ENCODE results near the gene LRPAP1. TPM values are rescaled to one million over a fixed set of nuclear protein-coding genes. Genes with fewer than 3 reads are reported as not detected.

Gene LRPAP1
- total RNA-seq, 1 experiment from 2014 or later: 90.8 TPM

DNA sequence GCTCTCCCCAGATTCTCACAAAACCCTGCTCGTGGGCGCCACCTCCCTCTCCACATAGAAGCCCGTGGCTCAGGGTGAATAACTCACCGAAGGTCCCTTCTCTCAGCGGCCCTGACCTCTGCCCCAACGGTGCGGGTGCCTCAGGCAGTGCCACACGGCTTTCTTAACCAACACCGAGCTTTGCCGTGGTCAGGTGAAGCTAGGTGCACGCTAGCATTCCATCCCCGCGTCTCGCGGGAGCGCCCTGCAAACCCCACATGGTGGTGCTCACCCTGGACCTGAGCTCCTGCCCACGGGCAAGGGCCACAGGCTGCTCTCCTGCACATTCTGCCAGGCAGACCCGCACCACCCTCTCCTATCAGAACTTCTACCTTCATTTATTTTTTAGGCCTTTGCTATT lies 18.4 kb downstream of the LRPAP1 start (continued):
- TF ChIP-seq, protein P1, sequence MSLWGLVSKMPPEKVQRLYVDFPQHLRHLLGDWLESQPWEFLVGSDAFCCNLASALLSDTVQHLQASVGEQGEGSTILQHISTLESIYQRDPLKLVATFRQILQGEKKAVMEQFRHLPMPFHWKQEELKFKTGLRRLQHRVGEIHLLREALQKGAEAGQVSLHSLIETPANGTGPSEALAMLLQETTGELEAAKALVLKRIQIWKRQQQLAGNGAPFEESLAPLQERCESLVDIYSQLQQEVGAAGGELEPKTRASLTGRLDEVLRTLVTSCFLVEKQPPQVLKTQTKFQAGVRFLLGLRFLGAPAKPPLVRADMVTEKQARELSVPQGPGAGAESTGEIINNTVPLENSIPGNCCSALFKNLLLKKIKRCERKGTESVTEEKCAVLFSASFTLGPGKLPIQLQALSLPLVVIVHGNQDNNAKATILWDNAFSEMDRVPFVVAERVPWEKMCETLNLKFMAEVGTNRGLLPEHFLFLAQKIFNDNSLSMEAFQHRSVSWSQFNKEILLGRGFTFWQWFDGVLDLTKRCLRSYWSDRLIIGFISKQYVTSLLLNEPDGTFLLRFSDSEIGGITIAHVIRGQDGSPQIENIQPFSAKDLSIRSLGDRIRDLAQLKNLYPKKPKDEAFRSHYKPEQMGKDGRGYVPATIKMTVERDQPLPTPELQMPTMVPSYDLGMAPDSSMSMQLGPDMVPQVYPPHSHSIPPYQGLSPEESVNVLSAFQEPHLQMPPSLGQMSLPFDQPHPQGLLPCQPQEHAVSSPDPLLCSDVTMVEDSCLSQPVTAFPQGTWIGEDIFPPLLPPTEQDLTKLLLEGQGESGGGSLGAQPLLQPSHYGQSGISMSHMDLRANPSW (CRISPR knock-in tag; conservative IDR thresholded peaks at IDR 0.05; ENCODE audit: low read depth): no peak
- TF ChIP-seq TP53 (CRISPR knock-in tag; IDR thresholded peaks at IDR 0.05): no peak
- no peak for TF ChIP-seq NR3C1 (CRISPR knock-in tag; conservative IDR thresholded peaks at IDR 0.05; ENCODE audit: low read depth)
- TF ChIP-seq CREB1 (CRISPR knock-in tag; IDR thresholded peaks at IDR 0.05): no peak
- TF ChIP-seq, protein P2, sequence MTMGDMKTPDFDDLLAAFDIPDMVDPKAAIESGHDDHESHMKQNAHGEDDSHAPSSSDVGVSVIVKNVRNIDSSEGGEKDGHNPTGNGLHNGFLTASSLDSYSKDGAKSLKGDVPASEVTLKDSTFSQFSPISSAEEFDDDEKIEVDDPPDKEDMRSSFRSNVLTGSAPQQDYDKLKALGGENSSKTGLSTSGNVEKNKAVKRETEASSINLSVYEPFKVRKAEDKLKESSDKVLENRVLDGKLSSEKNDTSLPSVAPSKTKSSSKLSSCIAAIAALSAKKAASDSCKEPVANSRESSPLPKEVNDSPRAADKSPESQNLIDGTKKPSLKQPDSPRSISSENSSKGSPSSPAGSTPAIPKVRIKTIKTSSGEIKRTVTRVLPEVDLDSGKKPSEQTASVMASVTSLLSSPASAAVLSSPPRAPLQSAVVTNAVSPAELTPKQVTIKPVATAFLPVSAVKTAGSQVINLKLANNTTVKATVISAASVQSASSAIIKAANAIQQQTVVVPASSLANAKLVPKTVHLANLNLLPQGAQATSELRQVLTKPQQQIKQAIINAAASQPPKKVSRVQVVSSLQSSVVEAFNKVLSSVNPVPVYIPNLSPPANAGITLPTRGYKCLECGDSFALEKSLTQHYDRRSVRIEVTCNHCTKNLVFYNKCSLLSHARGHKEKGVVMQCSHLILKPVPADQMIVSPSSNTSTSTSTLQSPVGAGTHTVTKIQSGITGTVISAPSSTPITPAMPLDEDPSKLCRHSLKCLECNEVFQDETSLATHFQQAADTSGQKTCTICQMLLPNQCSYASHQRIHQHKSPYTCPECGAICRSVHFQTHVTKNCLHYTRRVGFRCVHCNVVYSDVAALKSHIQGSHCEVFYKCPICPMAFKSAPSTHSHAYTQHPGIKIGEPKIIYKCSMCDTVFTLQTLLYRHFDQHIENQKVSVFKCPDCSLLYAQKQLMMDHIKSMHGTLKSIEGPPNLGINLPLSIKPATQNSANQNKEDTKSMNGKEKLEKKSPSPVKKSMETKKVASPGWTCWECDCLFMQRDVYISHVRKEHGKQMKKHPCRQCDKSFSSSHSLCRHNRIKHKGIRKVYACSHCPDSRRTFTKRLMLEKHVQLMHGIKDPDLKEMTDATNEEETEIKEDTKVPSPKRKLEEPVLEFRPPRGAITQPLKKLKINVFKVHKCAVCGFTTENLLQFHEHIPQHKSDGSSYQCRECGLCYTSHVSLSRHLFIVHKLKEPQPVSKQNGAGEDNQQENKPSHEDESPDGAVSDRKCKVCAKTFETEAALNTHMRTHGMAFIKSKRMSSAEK (CRISPR knock-in tag; IDR thresholded peaks at IDR 0.05; ENCODE audit: borderline replicate concordance): no peak
- TF ChIP-seq, protein P3, sequence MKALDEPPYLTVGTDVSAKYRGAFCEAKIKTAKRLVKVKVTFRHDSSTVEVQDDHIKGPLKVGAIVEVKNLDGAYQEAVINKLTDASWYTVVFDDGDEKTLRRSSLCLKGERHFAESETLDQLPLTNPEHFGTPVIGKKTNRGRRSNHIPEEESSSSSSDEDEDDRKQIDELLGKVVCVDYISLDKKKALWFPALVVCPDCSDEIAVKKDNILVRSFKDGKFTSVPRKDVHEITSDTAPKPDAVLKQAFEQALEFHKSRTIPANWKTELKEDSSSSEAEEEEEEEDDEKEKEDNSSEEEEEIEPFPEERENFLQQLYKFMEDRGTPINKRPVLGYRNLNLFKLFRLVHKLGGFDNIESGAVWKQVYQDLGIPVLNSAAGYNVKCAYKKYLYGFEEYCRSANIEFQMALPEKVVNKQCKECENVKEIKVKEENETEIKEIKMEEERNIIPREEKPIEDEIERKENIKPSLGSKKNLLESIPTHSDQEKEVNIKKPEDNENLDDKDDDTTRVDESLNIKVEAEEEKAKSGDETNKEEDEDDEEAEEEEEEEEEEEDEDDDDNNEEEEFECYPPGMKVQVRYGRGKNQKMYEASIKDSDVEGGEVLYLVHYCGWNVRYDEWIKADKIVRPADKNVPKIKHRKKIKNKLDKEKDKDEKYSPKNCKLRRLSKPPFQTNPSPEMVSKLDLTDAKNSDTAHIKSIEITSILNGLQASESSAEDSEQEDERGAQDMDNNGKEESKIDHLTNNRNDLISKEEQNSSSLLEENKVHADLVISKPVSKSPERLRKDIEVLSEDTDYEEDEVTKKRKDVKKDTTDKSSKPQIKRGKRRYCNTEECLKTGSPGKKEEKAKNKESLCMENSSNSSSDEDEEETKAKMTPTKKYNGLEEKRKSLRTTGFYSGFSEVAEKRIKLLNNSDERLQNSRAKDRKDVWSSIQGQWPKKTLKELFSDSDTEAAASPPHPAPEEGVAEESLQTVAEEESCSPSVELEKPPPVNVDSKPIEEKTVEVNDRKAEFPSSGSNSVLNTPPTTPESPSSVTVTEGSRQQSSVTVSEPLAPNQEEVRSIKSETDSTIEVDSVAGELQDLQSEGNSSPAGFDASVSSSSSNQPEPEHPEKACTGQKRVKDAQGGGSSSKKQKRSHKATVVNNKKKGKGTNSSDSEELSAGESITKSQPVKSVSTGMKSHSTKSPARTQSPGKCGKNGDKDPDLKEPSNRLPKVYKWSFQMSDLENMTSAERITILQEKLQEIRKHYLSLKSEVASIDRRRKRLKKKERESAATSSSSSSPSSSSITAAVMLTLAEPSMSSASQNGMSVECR (CRISPR knock-in tag; IDR thresholded peaks at IDR 0.05; ENCODE audit: borderline replicate concordance): no peak
- TF ChIP-seq, protein P4, sequence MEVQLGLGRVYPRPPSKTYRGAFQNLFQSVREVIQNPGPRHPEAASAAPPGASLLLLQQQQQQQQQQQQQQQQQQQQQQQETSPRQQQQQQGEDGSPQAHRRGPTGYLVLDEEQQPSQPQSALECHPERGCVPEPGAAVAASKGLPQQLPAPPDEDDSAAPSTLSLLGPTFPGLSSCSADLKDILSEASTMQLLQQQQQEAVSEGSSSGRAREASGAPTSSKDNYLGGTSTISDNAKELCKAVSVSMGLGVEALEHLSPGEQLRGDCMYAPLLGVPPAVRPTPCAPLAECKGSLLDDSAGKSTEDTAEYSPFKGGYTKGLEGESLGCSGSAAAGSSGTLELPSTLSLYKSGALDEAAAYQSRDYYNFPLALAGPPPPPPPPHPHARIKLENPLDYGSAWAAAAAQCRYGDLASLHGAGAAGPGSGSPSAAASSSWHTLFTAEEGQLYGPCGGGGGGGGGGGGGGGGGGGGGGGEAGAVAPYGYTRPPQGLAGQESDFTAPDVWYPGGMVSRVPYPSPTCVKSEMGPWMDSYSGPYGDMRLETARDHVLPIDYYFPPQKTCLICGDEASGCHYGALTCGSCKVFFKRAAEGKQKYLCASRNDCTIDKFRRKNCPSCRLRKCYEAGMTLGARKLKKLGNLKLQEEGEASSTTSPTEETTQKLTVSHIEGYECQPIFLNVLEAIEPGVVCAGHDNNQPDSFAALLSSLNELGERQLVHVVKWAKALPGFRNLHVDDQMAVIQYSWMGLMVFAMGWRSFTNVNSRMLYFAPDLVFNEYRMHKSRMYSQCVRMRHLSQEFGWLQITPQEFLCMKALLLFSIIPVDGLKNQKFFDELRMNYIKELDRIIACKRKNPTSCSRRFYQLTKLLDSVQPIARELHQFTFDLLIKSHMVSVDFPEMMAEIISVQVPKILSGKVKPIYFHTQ (CRISPR knock-in tag; IDR thresholded peaks at IDR 0.05): no peak
- TF ChIP-seq, protein P5, sequence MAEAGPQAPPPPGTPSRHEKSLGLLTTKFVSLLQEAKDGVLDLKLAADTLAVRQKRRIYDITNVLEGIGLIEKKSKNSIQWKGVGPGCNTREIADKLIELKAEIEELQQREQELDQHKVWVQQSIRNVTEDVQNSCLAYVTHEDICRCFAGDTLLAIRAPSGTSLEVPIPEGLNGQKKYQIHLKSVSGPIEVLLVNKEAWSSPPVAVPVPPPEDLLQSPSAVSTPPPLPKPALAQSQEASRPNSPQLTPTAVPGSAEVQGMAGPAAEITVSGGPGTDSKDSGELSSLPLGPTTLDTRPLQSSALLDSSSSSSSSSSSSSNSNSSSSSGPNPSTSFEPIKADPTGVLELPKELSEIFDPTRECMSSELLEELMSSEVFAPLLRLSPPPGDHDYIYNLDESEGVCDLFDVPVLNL (CRISPR knock-in tag; IDR thresholded peaks at IDR 0.05; ENCODE audit: borderline replicate concordance, low read depth): no peak
- TF ChIP-seq CBFB (CRISPR knock-in tag; IDR thresholded peaks at IDR 0.05; ENCODE audit: low read depth): no peak

DNA sequence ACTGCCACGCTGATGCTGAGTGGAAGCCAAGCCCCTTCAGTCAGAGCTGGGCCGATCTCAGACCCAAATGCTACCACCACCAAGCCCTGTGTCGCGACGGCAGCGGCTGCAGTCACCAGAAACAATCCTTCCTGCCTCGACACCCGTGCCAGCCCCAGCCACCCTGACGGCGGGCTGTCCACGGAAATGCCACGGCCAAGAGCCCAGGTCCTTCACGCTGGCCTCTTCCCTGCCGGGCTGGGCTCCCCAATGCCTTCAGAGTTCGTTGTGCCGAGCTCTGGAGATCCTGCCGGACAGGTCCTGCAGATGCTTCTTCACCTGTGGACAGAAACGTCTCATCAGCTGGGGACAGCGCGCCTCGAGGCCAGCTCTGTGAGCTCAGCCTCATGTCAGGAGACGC lies 19.5 kb downstream of the LRPAP1 start:
- Mint-ChIP-seq H3K4me3 (no peak overlapping the region), H3K27me3 (ENCODE audit: low read depth) (no peaks in the 10 kb centered on the region), H3K27ac (no peak overlapping the region), H3K4me1 (peaks cover 4% of the 10 kb centered on the region; the same call in 1 of the 2 replicates), H3K36me3 (peaks cover 72% of the 10 kb centered on the region), H3K9me3 (no peaks in the 10 kb centered on the region)
- TF ChIP-seq, protein P6, sequence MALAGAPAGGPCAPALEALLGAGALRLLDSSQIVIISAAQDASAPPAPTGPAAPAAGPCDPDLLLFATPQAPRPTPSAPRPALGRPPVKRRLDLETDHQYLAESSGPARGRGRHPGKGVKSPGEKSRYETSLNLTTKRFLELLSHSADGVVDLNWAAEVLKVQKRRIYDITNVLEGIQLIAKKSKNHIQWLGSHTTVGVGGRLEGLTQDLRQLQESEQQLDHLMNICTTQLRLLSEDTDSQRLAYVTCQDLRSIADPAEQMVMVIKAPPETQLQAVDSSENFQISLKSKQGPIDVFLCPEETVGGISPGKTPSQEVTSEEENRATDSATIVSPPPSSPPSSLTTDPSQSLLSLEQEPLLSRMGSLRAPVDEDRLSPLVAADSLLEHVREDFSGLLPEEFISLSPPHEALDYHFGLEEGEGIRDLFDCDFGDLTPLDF (CRISPR knock-in tag; IDR thresholded peaks at IDR 0.05): no peak
- TF ChIP-seq ZNF121 (CRISPR knock-in tag; IDR thresholded peaks at IDR 0.05) (no peak), TEAD1 (CRISPR knock-in tag; IDR thresholded peaks at IDR 0.05) (no peak), SMAD4 (CRISPR knock-in tag; IDR thresholded peaks at IDR 0.05) (no peak), GTF2I (CRISPR knock-in tag; conservative IDR thresholded peaks at IDR 0.05) (no peak), FOXP1 (CRISPR knock-in tag; IDR thresholded peaks at IDR 0.05; ENCODE audit: borderline replicate concordance) (no peak), TCF7 (CRISPR knock-in tag; IDR thresholded peaks at IDR 0.05; ENCODE audit: low read depth) (no peak)
- TF ChIP-seq, protein P7, sequence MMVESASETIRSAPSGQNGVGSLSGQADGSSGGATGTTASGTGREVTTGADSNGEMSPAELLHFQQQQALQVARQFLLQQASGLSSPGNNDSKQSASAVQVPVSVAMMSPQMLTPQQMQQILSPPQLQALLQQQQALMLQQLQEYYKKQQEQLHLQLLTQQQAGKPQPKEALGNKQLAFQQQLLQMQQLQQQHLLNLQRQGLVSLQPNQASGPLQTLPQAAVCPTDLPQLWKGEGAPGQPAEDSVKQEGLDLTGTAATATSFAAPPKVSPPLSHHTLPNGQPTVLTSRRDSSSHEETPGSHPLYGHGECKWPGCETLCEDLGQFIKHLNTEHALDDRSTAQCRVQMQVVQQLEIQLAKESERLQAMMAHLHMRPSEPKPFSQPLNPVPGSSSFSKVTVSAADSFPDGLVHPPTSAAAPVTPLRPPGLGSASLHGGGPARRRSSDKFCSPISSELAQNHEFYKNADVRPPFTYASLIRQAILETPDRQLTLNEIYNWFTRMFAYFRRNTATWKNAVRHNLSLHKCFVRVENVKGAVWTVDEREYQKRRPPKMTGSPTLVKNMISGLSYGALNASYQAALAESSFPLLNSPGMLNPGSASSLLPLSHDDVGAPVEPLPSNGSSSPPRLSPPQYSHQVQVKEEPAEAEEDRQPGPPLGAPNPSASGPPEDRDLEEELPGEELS (CRISPR knock-in tag; IDR thresholded peaks at IDR 0.05): no peak
- no peak for ATAC-seq
- no peak for DNase-seq (ENCODE audit: low spot score)
- ChIA-PET CTCF (interaction anchor here (4.3 kb wide), 1 partner anchor 31 kb away, joined by 54 read pairs; no protein-coding TSS in a partner anchor), POLR2A (no interaction called here)
